GM10266 (cell line): Measurements from ENCODE around the gene ZNF275.

Experiments used
- DNase-seq: peaks from one replicate; pipeline ENCODE4 v3.0.0; 2012; ENCODE audit errors: extremely low spot score
- CTCF ChIP-seq: IDR thresholded peaks from 2 replicates; pipeline ENCODE4 v1.5.1; 2012; ENCODE audit warnings: mild to moderate bottlenecking, low read depth; ENCODE audit not compliant: control insufficient read depth, insufficient read depth; ENCODE audit errors: missing control alignments

Gene ZNF275

DNA sequence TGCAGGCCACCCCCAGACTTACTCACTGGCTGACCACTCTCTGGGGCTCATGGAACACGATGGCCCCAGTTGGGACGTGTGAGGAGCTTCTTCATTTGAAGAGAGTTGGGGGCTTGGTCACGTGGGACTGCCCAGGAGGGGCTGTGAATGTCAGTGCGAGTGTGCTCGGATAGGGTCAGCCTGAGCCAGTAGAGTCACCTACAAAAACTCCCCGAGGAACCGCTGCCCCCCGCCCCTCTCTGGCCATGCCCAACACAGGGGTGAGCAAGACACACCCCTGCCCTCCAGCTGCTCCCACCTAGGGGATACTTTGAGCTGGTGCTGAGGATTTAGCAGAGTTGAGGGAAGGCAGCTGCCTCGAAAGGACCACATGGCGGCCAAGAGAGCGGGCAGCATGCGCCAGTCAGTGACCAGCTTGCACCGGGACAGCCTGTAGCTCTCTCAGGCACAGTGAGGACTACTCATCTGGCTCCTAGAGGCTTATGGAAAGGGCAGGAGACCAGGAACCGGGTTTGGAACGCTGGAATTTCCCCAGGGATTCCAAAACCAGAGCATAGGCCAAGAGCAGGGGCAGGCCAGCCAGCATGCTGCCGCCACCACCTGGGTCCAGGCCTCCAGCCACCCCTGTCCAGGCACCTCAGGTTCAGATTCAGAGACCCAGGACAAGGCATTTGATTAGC is 58.8 kb downstream of the ZNF275 start:
- DNase-seq, result no peak
- no peak for TF ChIP-seq CTCF

GRCh38 chrX:153394612-153395011 is 60.7 kb downstream of the ZNF275 start:
- DNase-seq, result no peak
- no peak for TF ChIP-seq CTCF

GRCh38 chrX:153395613-153396319 is 61.8 kb downstream of the ZNF275 start:
- no peak for TF ChIP-seq CTCF
- no peak for DNase-seq

- TF ChIP-seq CTCF, result no peak
- DNase-seq, result no peak
These were observed 62.6 kb downstream of the ZNF275 start for GRCh38 chrX:153396320-153397195.

- no peak for TF ChIP-seq CTCF
- no peak for DNase-seq
These were observed 63.5 kb downstream of the ZNF275 start for GRCh38 chrX:153397256-153397960.

DNA sequence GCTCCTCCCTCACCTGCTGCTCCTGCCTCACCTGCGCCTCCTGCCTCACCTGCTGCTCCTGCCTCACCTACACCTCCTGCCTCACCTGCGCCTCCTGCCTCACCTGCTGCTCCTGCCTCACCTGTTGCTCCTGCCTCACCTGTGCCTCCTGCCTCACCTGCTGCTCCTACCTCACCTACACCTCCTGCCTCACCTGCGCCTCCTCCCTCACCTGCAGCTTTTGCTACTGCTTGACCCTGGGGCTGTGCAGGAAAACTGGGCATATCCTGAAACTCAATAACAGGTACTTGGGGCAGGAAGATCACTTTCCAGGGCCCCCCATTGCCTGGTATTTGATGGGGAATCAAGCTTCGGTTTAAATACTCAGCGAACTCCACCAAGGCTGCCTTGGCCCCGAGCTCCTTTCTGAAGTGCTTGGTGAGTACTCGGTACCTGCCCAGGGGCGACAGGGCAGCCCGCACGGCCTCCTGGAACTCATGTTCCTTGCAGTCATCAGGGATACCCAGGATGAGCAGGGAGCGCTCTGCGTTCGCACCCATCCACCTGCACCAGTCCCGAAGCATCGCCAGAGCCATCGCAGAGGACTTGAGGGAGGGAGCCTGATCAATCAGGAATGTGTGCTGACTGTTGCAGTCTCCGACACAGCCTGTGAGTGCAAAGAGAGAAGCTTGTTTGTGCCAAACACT is 64.5 kb downstream of the ZNF275 start:
- DNase-seq, result no peak
- no peak for TF ChIP-seq CTCF
